Sigmoid colon (tissue), 7 donors: ENCODE results near the gene TSSK6. TPM values are rescaled to one million over a fixed set of nuclear protein-coding genes. Genes with fewer than 3 reads are reported as not detected.

Source experiments
- DNase-seq: peaks from one replicate; pipeline ENCODE4 v3.0.0-alpha.2; 2019
- H3K27ac ChIP-seq, 4 donors: fragments of 200-600 bp; sonication (generic); one replicate each; pipeline ENCODE4 v1.5.1; 2016 to 2019; ENCODE audit warnings: mild to moderate bottlenecking in 1 of 4
- H3K27me3 ChIP-seq, 3 donors: fragments of 200-600 bp; sonication (generic); one replicate each; pipeline ENCODE4 v1.5.1; 2019; ENCODE audit warnings: mild to moderate bottlenecking in 1 of 3
- H3K36me3 ChIP-seq, 4 donors: fragments of 200-600 bp; sonication (generic); one replicate each; pipeline ENCODE4 v1.5.1; 2016 to 2019
- H3K4me1 ChIP-seq, 4 donors: fragments of 200-600 bp; sonication (generic); one replicate each; pipeline ENCODE4 v1.5.1; 2017 to 2019
- H3K4me3 ChIP-seq, 4 donors: fragments of 200-600 bp; sonication (generic); one replicate each; pipeline ENCODE4 v1.5.1; 2017 to 2019; ENCODE audit warnings: mild to moderate bottlenecking in 2 of 4, moderate library complexity in 1 of 4
- H3K9me3 ChIP-seq, 4 donors: fragments of 200-600 bp in 3 of 4; sonication (generic) in 3 of 4; one replicate each; pipeline versions ENCODE4 v1.5.1 to v1.6.1; 2013 to 2019
- CTCF ChIP-seq, 4 experiments: fragments of 450-650 bp in 3 of 4; fragments of 200-600 bp in 1 of 4; IDR thresholded peaks; one replicate each; pipeline ENCODE4 v1.5.1; 2016 to 2019; ENCODE audit warnings: antibody characterized with exemption in 4 of 4, mild to moderate bottlenecking in 3 of 4, moderate library complexity in 2 of 4
- EP300 ChIP-seq, 4 donors: sonication (generic); formaldehyde crosslinking; IDR thresholded peaks; one replicate each; pipeline ENCODE4 v1.6.1; 2017; ENCODE audit warnings: antibody characterized with exemption in 4 of 4
- POLR2A ChIP-seq, 2 donors: fragments of 450-650 bp; IDR thresholded peaks; one replicate each; pipeline ENCODE4 v1.6.1; 2016; ENCODE audit warnings: antibody characterized with exemption in 2 of 2, mild to moderate bottlenecking in 2 of 2, moderate library complexity in 2 of 2
- POLR2AphosphoS5 ChIP-seq, 4 donors: sonication (generic); formaldehyde crosslinking; IDR thresholded peaks; one replicate each; pipeline ENCODE4 v1.6.1; 2017; ENCODE audit warnings: antibody characterized with exemption in 4 of 4
- WGBS, 2 donors: extraction: QIAGEN DNeasy Blood & Tissue Kit; methylation state at CpG; one replicate each; pipeline ENCODE4 v1.1.7; 2013; 5-methylcytosine and 5-hydroxymethylcytosine counted together
- intact Hi-C: fragments of 100-400 bp; cut with DNase I; formaldehyde crosslinking; loops from one replicate; pipeline ENCODE4 v1.15.1; 2023
- polyA plus RNA-seq, 3 donors: library from polyadenylated mRNA; stranded (reverse); fragments of 200-250 nt; gene quantifications; one replicate each; pipeline ENCODE4 v1.2.3, GENCODE V29; 2013
- total RNA-seq, 4 donors: library from RNA; depleted of rRNA; stranded (reverse); fragments of >200 nt; gene quantifications; one replicate each; pipeline ENCODE4 v1.1.0, GENCODE V29; 2016
- donor health status: healthy with polysubstance abuse.
- donor health status: Bipolar disorder and iron deficiency.
- donor health status: healthy.

The TSSK6 gene
- 1 to 10 TPM; 1.2 to 3.3 (median 1.5) TPM for total RNA-seq
- 1 to 10 TPM; 1.2 to 3.0 (median 2.4) TPM for polyA plus RNA-seq

GRCh38 chr19:19514881-19515641, at the start of gene TSSK6:
Gene TSSK6 (minus strand): TSS chr19:19515548. CDS start chr19:19515427, 121 bp downstream.
- Histone ChIP-seq H3K36me3 (peaks cover 0 to 15% (median 0%) of the 10 kb centered on the region in 4 donors), H3K27ac (peak within 1 kb of the TSS; percentile 85 to 90 (median 88)), H3K9me3 (no peaks in the 10 kb centered on the region), H3K4me3 (peak within 1 kb of the TSS; percentile 72 to 78 (median 73)), H3K4me1 (peaks cover 0 to 47% (median 45%) of the 10 kb centered on the region in 4 donors), H3K27me3 (no peaks in the 10 kb centered on the region)
- TF ChIP-seq POLR2A (IDR thresholded peaks at IDR 0.05) (no peak), POLR2AphosphoS5 (IDR thresholded peaks at IDR 0.05) (no peak), EP300 (IDR thresholded peaks at IDR 0.05) (no peak), CTCF (IDR thresholded peaks at IDR 0.05) (no peak)
- no peak for DNase-seq
- WGBS, 2 donors, result 87 to 91% methylated on average over 74 of the region's 74 CpGs
- intact Hi-C loops, result loop anchor here (10.0 kb wide), 1 partner anchor 320 kb away; the partner anchor contains the start of genes BORCS8 and RFXANK

GRCh38 chr19:19563348-19563848, 48.0 kb upstream of the TSSK6 start:
- H3K4me1 ChIP-seq, result no peaks in the 10 kb centered on the region
- no peak for TF ChIP-seq EP300 (IDR thresholded peaks at IDR 0.05)
- no peak for TF ChIP-seq CTCF (IDR thresholded peaks at IDR 0.05)
- no peak for TF ChIP-seq POLR2AphosphoS5 (IDR thresholded peaks at IDR 0.05)
- no peak for TF ChIP-seq POLR2A (IDR thresholded peaks at IDR 0.05)
- H3K36me3 ChIP-seq, result no peaks in the 10 kb centered on the region
- no peak overlapping the region for H3K4me3 ChIP-seq
- WGBS, 2 donors, result 94% methylated on average over 17 of the region's 17 CpGs
- no peaks in the 10 kb centered on the region for H3K27me3 ChIP-seq
- H3K27ac ChIP-seq, result no peak overlapping the region
- no peak for DNase-seq
- intact Hi-C loops, result no loop called here
- no peaks in the 10 kb centered on the region for H3K9me3 ChIP-seq

GRCh38 chr19:19562665-19563347, 47.5 kb upstream of the TSSK6 start:
- no peaks in the 10 kb centered on the region for H3K4me1 ChIP-seq
- no peaks in the 10 kb centered on the region for H3K36me3 ChIP-seq
- WGBS, 2 donors, result 75 to 84% methylated on average over 17 of the region's 17 CpGs
- TF ChIP-seq CTCF (IDR thresholded peaks at IDR 0.05) (no peak), POLR2A (IDR thresholded peaks at IDR 0.05) (no peak), EP300 (IDR thresholded peaks at IDR 0.05) (no peak), POLR2AphosphoS5 (IDR thresholded peaks at IDR 0.05) (no peak)
- H3K27me3 ChIP-seq, result no peaks in the 10 kb centered on the region
- intact Hi-C loops, result no loop called here
- DNase-seq, result no peak
- H3K4me3 ChIP-seq, result no peak overlapping the region
- H3K9me3 ChIP-seq, result no peaks in the 10 kb centered on the region
- H3K27ac ChIP-seq, result no peak overlapping the region

GRCh38 chr19:19561946-19562664, 46.8 kb upstream of the TSSK6 start:
- H3K27me3 ChIP-seq, result no peaks in the 10 kb centered on the region
- no peak for TF ChIP-seq POLR2AphosphoS5 (IDR thresholded peaks at IDR 0.05)
- no peak for TF ChIP-seq EP300 (IDR thresholded peaks at IDR 0.05)
- TF ChIP-seq POLR2A (IDR thresholded peaks at IDR 0.05), result no peak
- no peak for TF ChIP-seq CTCF (IDR thresholded peaks at IDR 0.05)
- H3K27ac ChIP-seq, result no peak overlapping the region
- H3K4me3 ChIP-seq, result no peak overlapping the region
- no peaks in the 10 kb centered on the region for H3K36me3 ChIP-seq
- H3K4me1 ChIP-seq, result no peaks in the 10 kb centered on the region
- DNase-seq, result no peak
- WGBS, 2 donors, result 89 to 93% methylated on average over 26 of the region's 26 CpGs
- intact Hi-C loops, result no loop called here
- no peaks in the 10 kb centered on the region for H3K9me3 ChIP-seq
